ENCODE results near the gene CALHM3. TPM values are rescaled to one million over a fixed set of nuclear protein-coding genes. Genes with fewer than 3 reads are reported as not detected.

Gene CALHM3
- total RNA-seq, 1 experiment from 2014 or later = not detected

- H3K9me3 ChIP-seq (ENCODE audit: low read depth, low read length, poor library complexity, severe bottlenecking) = no peaks in the 10 kb centered on the region
- H3K36me3 ChIP-seq (ENCODE audit: insufficient read depth, low read length, poor library complexity, severe bottlenecking) = no peaks in the 10 kb centered on the region
- CTCF ChIA-PET = no interaction called here
- H3K4me3 ChIP-seq (ENCODE audit: low read depth, low read length, poor library complexity, severe bottlenecking) = no peak overlapping the region
- TF ChIP-seq CTCF (conservative IDR thresholded peaks at IDR 0.05; ENCODE audit: low read depth, low read length) (no peak), EZH2 (IDR thresholded peaks at IDR 0.05; ENCODE audit: borderline replicate concordance, low read depth, low read length, poor library complexity, severe bottlenecking) (no peak)
- POLR2A ChIA-PET (ENCODE audit: low non-redundant PET) = no interaction called here
- H3K27me3 ChIP-seq (replicated peaks; ENCODE audit: insufficient read depth, low read depth, low read length, poor library complexity) = no peaks in the 10 kb centered on the region
- no peak overlapping the region for H3K27ac ChIP-seq (ENCODE audit: low read depth, low read length, poor library complexity, severe bottlenecking)
- DNase-seq (ENCODE audit: low spot score) = no peak
- intact Hi-C loops (cut with micrococcal nuclease; ENCODE audit: unreplicated experiment) = no loop called here
- BruUV-seq (replicated peaks) = no TSS peak
- H3K4me1 ChIP-seq (ENCODE audit: insufficient read depth, low read length, poor library complexity, severe bottlenecking) = no peaks in the 10 kb centered on the region
These were observed 21.0 kb downstream of the CALHM3 start for GRCh38 chr10:103457896-103458583.

GRCh38 chr10:103457176-103457712 lies 21.8 kb downstream of the CALHM3 start:
- no peak for DNase-seq (ENCODE audit: low spot score)
- intact Hi-C loops (cut with micrococcal nuclease; ENCODE audit: unreplicated experiment) = no loop called here
- Histone ChIP-seq H3K4me3 (ENCODE audit: low read depth, low read length, poor library complexity, severe bottlenecking) (no peak overlapping the region), H3K27me3 (replicated peaks; ENCODE audit: insufficient read depth, low read depth, low read length, poor library complexity) (no peaks in the 10 kb centered on the region), H3K27ac (ENCODE audit: low read depth, low read length, poor library complexity, severe bottlenecking) (no peak overlapping the region), H3K36me3 (ENCODE audit: insufficient read depth, low read length, poor library complexity, severe bottlenecking) (no peaks in the 10 kb centered on the region), H3K9me3 (ENCODE audit: low read depth, low read length, poor library complexity, severe bottlenecking) (no peaks in the 10 kb centered on the region), H3K4me1 (ENCODE audit: insufficient read depth, low read length, poor library complexity, severe bottlenecking) (no peaks in the 10 kb centered on the region)
- ChIA-PET CTCF (no interaction called here), POLR2A (ENCODE audit: low non-redundant PET) (no interaction called here)
- no TSS peak for BruUV-seq (replicated peaks)
- TF ChIP-seq CTCF (conservative IDR thresholded peaks at IDR 0.05; ENCODE audit: low read depth, low read length) (no peak), EZH2 (IDR thresholded peaks at IDR 0.05; ENCODE audit: borderline replicate concordance, low read depth, low read length, poor library complexity, severe bottlenecking) (no peak)

GRCh38 chr10:103456074-103456660 lies 22.9 kb downstream of the CALHM3 start:
- BruUV-seq (replicated peaks) = no TSS peak
- Histone ChIP-seq H3K27me3 (replicated peaks; ENCODE audit: insufficient read depth, low read depth, low read length, poor library complexity) (no peaks in the 10 kb centered on the region), H3K36me3 (ENCODE audit: insufficient read depth, low read length, poor library complexity, severe bottlenecking) (no peaks in the 10 kb centered on the region), H3K4me3 (ENCODE audit: low read depth, low read length, poor library complexity, severe bottlenecking) (no peak overlapping the region), H3K4me1 (ENCODE audit: insufficient read depth, low read length, poor library complexity, severe bottlenecking) (peaks cover 2% of the 10 kb centered on the region), H3K27ac (ENCODE audit: low read depth, low read length, poor library complexity, severe bottlenecking) (no peak overlapping the region), H3K9me3 (ENCODE audit: low read depth, low read length, poor library complexity, severe bottlenecking) (no peaks in the 10 kb centered on the region)
- intact Hi-C loops (cut with micrococcal nuclease; ENCODE audit: unreplicated experiment) = no loop called here
- TF ChIP-seq CTCF (conservative IDR thresholded peaks at IDR 0.05; ENCODE audit: low read depth, low read length) = no peak
- no peak for TF ChIP-seq EZH2 (IDR thresholded peaks at IDR 0.05; ENCODE audit: borderline replicate concordance, low read depth, low read length, poor library complexity, severe bottlenecking)
- ChIA-PET CTCF (no interaction called here), POLR2A (ENCODE audit: low non-redundant PET) (no interaction called here)
- no peak for DNase-seq (ENCODE audit: low spot score)

Data from A673 (cell line).